Peyer's patch (tissue), 4 donors: Measurements from ENCODE around the gene SOX11.

Experiments
- CTCF ChIP-seq, 6 experiments: fragments of 450-650 bp in 4 of 6; fragments of 200-600 bp in 2 of 6; sonication (generic) in 1 of 6; IDR thresholded peaks; one replicate each; pipeline ENCODE4 v1.5.1; 2017 to 2019; ENCODE audit warnings: antibody characterized with exemption in 6 of 6, mild to moderate bottlenecking in 3 of 6, moderate library complexity in 1 of 6
- POLR2A ChIP-seq, 2 donors: fragments of 450-650 bp; IDR thresholded peaks; one replicate each; pipeline ENCODE4 v1.5.1; 2017; ENCODE audit warnings: antibody characterized with exemption in 2 of 2, mild to moderate bottlenecking in 2 of 2, moderate library complexity in 2 of 2

- TF ChIP-seq CTCF (IDR thresholded peaks at IDR 0.05) (no peak), POLR2A (IDR thresholded peaks at IDR 0.05) (no peak)
Measured at GRCh38 chr2:5690718-5691220, 1.4 kb upstream of the SOX11 start.
